ENCODE results near the gene PDZD4.

The PDZD4 gene

DNA sequence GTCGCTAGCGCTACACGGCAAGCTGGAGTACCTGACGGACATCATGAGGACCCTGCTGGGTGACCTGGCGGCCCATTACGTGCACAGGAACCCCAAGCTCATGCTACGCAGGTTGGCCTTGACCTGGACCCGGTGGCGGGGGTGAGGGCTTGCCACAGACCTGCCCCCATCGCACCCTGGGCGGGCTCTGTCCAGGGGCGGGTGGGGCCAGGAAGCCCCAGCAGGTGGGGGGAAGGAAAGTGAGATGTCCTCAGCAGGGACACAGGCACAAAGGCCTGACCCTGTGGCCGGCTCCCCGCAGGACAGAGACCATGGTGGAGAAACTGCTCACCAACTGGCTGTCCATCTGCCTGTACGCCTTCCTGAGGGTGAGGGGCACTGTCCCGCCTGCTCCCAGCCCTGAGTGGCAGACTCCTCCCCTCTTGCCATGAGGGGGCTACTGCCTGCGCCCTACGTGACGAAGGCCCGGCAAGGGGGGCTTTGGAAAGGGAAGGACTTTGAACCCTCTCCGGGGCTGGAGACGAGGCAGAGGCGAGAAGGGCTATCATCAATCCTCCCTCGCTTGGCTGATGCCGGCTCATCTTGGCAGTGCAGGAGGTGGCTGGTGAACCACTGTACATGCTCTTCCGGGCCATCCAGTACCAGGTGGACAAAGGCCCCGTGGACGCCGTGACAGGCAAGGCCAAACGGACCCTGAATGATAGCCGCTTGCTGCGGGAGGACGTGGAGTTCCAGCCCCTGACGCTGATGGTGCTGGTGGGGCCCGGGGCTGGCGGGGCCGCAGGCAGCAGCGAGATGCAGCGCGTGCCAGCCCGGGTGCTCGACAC, 54.8 kb downstream of the PDZD4 start:
- Histone ChIP-seq H3K36me3 (ENCODE audit: control insufficient read depth, insufficient read depth, low read length) (no peaks in the 10 kb centered on the region), H3K4me1 (ENCODE audit: control insufficient read depth, insufficient read depth, low read length, poor library complexity, severe bottlenecking) (no peaks in the 10 kb centered on the region), H3K27ac (ENCODE audit: low read depth, low read length, severe bottlenecking) (no peak overlapping the region), H3K4me3 (ENCODE audit: extremely low read depth, insufficient read depth, low read length, poor library complexity, severe bottlenecking) (no peak overlapping the region), H3K9me3 (ENCODE audit: control insufficient read depth, low read length) (no peaks in the 10 kb centered on the region)
- WGBS, 2 experiments (ENCODE audit: insufficient coverage in 2 of 2), result 94 to 95% methylated on average over 21 to 26 of the region's 42 CpGs

DNA sequence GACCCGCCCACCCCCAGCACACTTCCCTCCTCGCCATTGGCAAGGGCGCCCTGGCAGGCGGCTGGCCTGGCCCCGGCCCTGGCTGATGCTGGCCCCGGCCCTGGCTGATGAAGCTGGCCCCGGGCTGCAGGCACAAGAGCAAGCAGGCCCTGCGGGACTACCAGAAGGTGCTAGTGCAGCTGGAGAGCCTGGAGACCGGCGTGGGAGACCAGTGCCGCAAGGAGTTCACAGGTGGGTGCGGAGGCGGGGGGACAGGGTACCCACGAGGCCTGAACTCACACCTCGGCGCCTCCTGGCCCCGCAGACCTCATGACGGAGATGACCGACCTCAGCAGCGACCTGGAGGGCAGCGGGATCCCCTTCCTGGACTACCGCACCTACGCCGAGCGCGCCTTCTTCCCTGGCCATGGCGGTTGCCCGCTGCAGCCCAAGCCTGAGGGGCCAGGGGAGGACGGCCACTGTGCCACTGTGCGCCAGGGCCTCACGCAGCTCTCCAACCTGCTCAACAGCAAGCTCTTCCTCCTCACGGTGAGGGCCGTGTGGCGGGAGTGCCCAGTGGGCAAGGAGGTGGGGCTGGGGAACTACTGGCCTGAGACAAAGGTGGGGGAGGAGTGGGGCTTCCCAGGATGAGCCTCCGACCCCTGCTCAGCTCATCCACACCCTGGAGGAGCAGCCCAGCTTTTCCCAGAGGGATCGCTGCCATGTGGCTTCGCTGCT, 55.6 kb downstream of the PDZD4 start:
- Histone ChIP-seq H3K9me3 (ENCODE audit: control insufficient read depth, low read length) (no peaks in the 10 kb centered on the region), H3K27ac (ENCODE audit: low read depth, low read length, severe bottlenecking) (no peak overlapping the region), H3K4me1 (ENCODE audit: control insufficient read depth, insufficient read depth, low read length, poor library complexity, severe bottlenecking) (no peaks in the 10 kb centered on the region), H3K4me3 (ENCODE audit: extremely low read depth, insufficient read depth, low read length, poor library complexity, severe bottlenecking) (no peak overlapping the region), H3K36me3 (ENCODE audit: control insufficient read depth, insufficient read depth, low read length) (no peaks in the 10 kb centered on the region)
- WGBS, 2 experiments (ENCODE audit: insufficient coverage in 2 of 2), result 94 to 97% methylated on average over 17 to 23 of the region's 37 CpGs

- WGBS, 2 experiments (ENCODE audit: insufficient coverage in 2 of 2), result 91 to 95% methylated on average over 28 to 29 of the region's 48 CpGs
- no peak overlapping the region for H3K4me3 ChIP-seq (ENCODE audit: extremely low read depth, insufficient read depth, low read length, poor library complexity, severe bottlenecking)
- H3K27ac ChIP-seq (ENCODE audit: low read depth, low read length, severe bottlenecking), result no peak overlapping the region
- H3K9me3 ChIP-seq (ENCODE audit: control insufficient read depth, low read length), result no peaks in the 10 kb centered on the region
- no peaks in the 10 kb centered on the region for H3K36me3 ChIP-seq (ENCODE audit: control insufficient read depth, insufficient read depth, low read length)
- H3K4me1 ChIP-seq (ENCODE audit: control insufficient read depth, insufficient read depth, low read length, poor library complexity, severe bottlenecking), result no peaks in the 10 kb centered on the region
Observed at GRCh38 chrX:153773741-153774575, 56.4 kb downstream of the PDZD4 start.

- Histone ChIP-seq H3K36me3 (ENCODE audit: control insufficient read depth, insufficient read depth, low read length) (no peaks in the 10 kb centered on the region), H3K9me3 (ENCODE audit: control insufficient read depth, low read length) (no peaks in the 10 kb centered on the region), H3K4me3 (ENCODE audit: extremely low read depth, insufficient read depth, low read length, poor library complexity, severe bottlenecking) (no peak overlapping the region), H3K4me1 (ENCODE audit: control insufficient read depth, insufficient read depth, low read length, poor library complexity, severe bottlenecking) (no peaks in the 10 kb centered on the region), H3K27ac (ENCODE audit: low read depth, low read length, severe bottlenecking) (no peak overlapping the region)
- WGBS, 2 experiments (ENCODE audit: insufficient coverage in 2 of 2), result 92 to 95% methylated on average over 16 to 18 of the region's 23 CpGs
Observed at GRCh38 chrX:153773218-153773611, 57.1 kb downstream of the PDZD4 start.

DNA sequence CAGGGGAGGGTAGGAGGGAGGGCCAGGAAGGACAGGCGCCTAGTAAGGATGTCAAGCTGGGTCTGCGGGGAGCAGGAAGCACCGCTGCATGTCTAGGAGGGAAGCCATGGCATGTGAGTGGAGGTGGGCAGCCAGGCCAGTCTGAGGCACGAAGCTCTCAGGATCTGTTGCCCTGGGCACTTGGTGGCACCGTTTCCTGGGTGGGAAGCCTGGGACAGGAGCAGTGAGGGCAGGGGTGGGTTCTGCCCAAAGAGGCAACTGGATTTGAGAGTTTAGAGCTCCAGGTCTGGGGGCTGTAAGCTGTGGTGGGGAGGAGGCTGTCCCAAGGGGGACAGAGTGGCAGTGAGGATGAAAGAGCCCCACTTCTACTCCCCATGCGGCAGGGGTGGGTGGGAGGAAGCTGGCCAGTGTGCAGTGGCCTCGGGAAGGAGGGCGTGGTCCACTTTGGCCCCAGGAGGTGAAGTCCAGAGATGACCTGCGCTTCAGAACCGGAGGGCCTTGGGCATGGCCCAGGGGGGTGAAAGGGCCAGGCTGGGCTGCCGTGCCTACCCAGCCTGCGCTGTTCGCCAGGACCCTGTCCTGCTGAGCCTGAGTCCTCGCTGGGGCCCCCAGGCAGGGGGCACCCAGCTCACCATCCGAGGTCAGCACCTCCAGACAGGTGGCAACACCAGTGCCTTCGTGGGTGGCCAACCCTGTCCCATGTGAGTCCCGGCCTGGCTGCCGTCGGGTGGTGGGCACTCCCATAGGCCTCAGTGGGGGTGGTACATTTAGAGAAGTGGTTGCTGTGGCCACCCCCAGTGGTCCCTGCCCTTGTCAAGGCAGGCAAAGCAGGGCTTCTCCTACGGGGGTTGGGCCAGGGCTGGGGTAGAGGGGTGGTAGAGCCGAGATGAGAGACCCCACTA, 57.8 kb downstream of the PDZD4 start:
- Histone ChIP-seq H3K9me3 (ENCODE audit: control insufficient read depth, low read length) (no peaks in the 10 kb centered on the region), H3K4me1 (ENCODE audit: control insufficient read depth, insufficient read depth, low read length, poor library complexity, severe bottlenecking) (no peaks in the 10 kb centered on the region), H3K4me3 (ENCODE audit: extremely low read depth, insufficient read depth, low read length, poor library complexity, severe bottlenecking) (no peak overlapping the region), H3K36me3 (ENCODE audit: control insufficient read depth, insufficient read depth, low read length) (no peaks in the 10 kb centered on the region), H3K27ac (ENCODE audit: low read depth, low read length, severe bottlenecking) (no peak overlapping the region)
- WGBS, 2 experiments (ENCODE audit: insufficient coverage in 2 of 2), result 82 to 100% methylated on average over 3 to 11 of the region's 21 CpGs

DNA sequence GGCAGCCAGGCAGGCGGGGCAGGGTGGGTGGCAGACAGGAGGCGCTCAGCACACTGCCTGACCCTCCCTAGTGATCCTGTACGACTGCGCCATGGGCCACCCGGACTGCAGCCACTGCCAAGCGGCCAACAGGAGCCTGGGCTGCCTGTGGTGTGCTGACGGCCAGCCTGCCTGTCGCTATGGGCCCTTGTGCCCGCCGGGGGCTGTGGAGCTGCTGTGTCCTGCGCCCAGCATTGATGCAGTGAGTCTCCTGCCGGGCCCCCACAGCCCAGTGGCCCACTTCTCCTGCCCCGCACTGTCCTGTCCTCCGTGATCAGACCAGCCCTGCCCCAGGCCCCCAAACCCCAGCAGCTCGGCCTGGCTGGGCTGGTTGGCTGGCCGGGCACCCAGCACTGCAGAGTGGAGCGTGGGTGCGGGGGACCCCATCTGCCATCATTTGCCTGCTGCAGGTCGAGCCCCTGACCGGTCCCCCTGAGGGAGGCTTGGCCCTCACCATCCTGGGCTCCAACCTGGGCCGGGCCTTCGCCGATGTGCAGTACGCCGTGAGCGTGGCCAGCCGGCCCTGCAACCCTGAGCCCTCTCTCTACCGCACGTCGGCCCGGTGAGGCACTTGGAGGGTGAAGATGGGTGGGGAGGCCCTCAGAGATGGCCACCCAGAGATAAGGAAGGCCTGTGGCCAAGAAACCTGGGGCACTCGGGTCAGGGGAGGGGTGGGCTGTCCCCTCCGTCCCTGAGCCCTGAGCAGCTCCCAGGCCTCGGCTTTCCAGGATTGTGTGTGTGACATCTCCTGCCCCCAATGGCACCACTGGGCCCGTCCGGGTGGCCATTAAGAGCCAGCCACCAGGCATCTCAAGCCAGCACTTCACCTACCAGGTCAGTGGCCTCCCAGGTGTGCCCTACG, 58.7 kb downstream of the PDZD4 start:
- Histone ChIP-seq H3K27ac (ENCODE audit: low read depth, low read length, severe bottlenecking) (no peak overlapping the region), H3K4me3 (ENCODE audit: extremely low read depth, insufficient read depth, low read length, poor library complexity, severe bottlenecking) (no peak overlapping the region), H3K36me3 (ENCODE audit: control insufficient read depth, insufficient read depth, low read length) (no peaks in the 10 kb centered on the region), H3K4me1 (ENCODE audit: control insufficient read depth, insufficient read depth, low read length, poor library complexity, severe bottlenecking) (no peaks in the 10 kb centered on the region), H3K9me3 (ENCODE audit: control insufficient read depth, low read length) (no peaks in the 10 kb centered on the region)
- WGBS, 2 experiments (ENCODE audit: insufficient coverage in 2 of 2), result 90 to 93% methylated on average over 19 to 25 of the region's 37 CpGs

DNA sequence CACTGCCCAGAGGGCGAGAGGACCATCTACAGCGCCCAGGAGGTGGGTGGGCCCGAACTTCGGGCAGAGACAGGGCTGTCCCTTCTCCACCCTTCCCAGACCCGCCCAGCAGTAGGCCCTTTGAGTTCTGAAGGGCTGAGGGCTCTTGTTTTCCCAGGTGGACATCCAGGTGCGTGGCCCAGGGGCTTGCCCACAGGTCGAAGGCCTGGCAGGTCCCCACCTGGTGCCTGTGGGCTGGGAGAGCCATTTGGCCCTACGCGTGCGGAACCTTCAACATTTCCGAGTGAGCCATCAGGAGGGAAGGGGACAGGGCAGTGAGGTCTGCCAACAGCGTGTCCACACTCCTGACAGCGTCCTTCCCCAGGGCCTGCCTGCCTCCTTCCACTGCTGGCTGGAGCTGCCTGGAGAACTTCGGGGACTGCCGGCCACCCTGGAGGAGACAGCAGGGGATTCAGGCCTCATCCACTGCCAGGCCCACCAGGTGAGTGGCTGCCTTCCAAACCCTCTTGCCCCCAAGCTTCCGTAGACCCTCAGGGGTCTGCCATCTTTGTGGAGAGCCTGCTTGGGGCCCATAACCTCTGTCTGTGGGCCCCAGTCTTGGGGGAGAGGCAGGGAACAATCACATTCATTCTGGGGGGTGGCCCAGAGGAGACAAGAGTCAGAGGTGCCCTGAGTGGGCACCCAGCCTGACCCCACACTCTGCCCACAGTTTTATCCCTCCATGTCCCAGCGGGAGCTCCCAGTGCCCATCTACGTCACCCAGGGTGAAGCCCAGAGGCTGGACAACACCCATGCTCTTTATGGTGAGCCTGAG, 59.5 kb downstream of the PDZD4 start:
- Histone ChIP-seq H3K36me3 (ENCODE audit: control insufficient read depth, insufficient read depth, low read length) (no peaks in the 10 kb centered on the region), H3K9me3 (ENCODE audit: control insufficient read depth, low read length) (no peaks in the 10 kb centered on the region), H3K27ac (ENCODE audit: low read depth, low read length, severe bottlenecking) (no peak overlapping the region), H3K4me1 (ENCODE audit: control insufficient read depth, insufficient read depth, low read length, poor library complexity, severe bottlenecking) (no peaks in the 10 kb centered on the region), H3K4me3 (ENCODE audit: extremely low read depth, insufficient read depth, low read length, poor library complexity, severe bottlenecking) (no peak overlapping the region)
- 78 to 94% methylated on average over 8 to 13 of the region's 18 CpGs for WGBS, 2 experiments (ENCODE audit: insufficient coverage in 2 of 2)

DNA sequence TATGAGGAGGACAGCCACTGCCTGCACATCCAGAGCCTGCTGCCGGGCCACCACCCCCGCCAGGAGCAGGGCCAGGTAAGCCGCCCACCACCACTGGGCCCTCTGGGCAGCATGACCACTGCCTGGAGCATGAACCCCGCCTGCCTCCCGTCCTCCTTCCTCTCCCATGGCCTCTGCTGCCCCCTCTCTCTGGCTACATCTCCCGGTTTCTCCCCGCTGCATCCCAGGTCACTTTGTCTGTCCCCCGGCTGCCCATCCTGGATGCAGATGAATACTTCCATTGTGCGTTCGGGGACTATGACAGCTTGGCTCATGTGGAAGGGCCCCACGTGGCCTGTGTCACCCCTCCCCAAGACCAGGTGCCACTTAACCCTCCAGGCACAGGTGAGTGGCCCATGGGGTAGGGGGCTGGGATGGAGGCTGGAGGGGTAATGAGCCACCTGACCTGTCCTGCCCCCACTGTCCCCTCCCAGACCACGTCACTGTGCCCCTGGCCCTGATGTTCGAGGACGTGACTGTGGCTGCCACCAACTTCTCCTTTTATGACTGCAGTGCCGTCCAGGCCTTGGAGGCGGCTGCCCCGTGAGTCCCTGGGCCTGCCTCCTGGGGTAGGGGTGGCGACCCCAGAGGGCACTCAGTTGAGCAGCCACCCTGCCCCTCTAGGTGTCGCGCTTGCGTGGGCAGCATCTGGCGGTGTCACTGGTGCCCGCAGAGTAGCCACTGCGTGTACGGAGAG, 60.3 kb downstream of the PDZD4 start:
- WGBS, 2 experiments (ENCODE audit: insufficient coverage in 2 of 2), result 74 to 97% methylated on average over 3 to 9 of the region's 25 CpGs
- Histone ChIP-seq H3K4me3 (ENCODE audit: extremely low read depth, insufficient read depth, low read length, poor library complexity, severe bottlenecking) (no peak overlapping the region), H3K9me3 (ENCODE audit: control insufficient read depth, low read length) (no peaks in the 10 kb centered on the region), H3K27ac (ENCODE audit: low read depth, low read length, severe bottlenecking) (no peak overlapping the region), H3K4me1 (ENCODE audit: control insufficient read depth, insufficient read depth, low read length, poor library complexity, severe bottlenecking) (peaks cover under 1% of the 10 kb centered on the region), H3K36me3 (ENCODE audit: control insufficient read depth, insufficient read depth, low read length) (no peaks in the 10 kb centered on the region)
